Measurements from ENCODE around the gene KRTAP10-2. TPM values are rescaled to one million over a fixed set of nuclear protein-coding genes. Genes with fewer than 3 reads are reported as not detected.

Gene KRTAP10-2
- total and polyA plus RNA-seq, 2 of the 4 experiments (the other 2 are of a cell fraction): not detected

GRCh38 chr21:44556879-44557278 is 5.6 kb upstream of the KRTAP10-2 start:
- Histone ChIP-seq H3K27ac (ENCODE audit: insufficient read depth, low read length) (no peak overlapping the region), H4K20me1 (ENCODE audit: insufficient read depth, low read length) (no peaks in the 10 kb centered on the region), H3K4me3 (ENCODE audit: insufficient read depth, low read depth, low read length) (no peak overlapping the region), H2AFZ (replicated peaks; ENCODE audit: low read length, poor library complexity) (no peak overlapping the region), H3K4ac (ENCODE audit: low read depth, low read length) (no peak overlapping the region), H3K4me2 (ENCODE audit: low read depth, low read length) (no peak overlapping the region), H2AK5ac (ENCODE audit: low read depth, low read length) (no peak overlapping the region), H3K14ac (replicated peaks; ENCODE audit: low read depth, low read length) (no peak overlapping the region), H2BK15ac (ENCODE audit: low read depth, low read length) (no peak overlapping the region), H3K4me1 (ENCODE audit: control insufficient read depth, insufficient read depth, low read length) (no peaks in the 10 kb centered on the region), H4K5ac (ENCODE audit: low read depth, low read length) (no peak overlapping the region), H3K36me3 (ENCODE audit: control insufficient read depth, insufficient read depth, low read length) (no peaks in the 10 kb centered on the region), H2BK20ac (ENCODE audit: low read depth, low read length) (no peak overlapping the region), H3K79me1 (ENCODE audit: low read depth in 1 of 2, low read length in 2 of 2) (no peaks in the 10 kb centered on the region), H3K27me3 (ENCODE audit: control insufficient read depth, insufficient read depth, low read length) (peaks cover 17% of the 10 kb centered on the region), H3K9ac (ENCODE audit: low read depth, low read length) (no peak overlapping the region), H3K56ac (ENCODE audit: extremely low read depth, insufficient read depth, low read length) (no peak overlapping the region), H3K9me3 (ENCODE audit: control insufficient read depth, insufficient read depth, low read length) (no peaks in the 10 kb centered on the region), H3K18ac (ENCODE audit: low read depth, low read length) (no peak overlapping the region), H3K23ac (ENCODE audit: low read depth, low read length) (no peak overlapping the region), H2BK5ac (ENCODE audit: low read depth, low read length, poor library complexity, severe bottlenecking) (no peak overlapping the region), H4K91ac (ENCODE audit: insufficient read depth, low read depth, low read length) (no peak overlapping the region), H3K9me1 (ENCODE audit: insufficient read depth, low read length) (no peaks in the 10 kb centered on the region), H2BK120ac (ENCODE audit: low read depth, low read length) (no peak overlapping the region), H4K8ac (ENCODE audit: low read depth in 2 of 2, low read length in 2 of 2) (no peak overlapping the region), H2AK9ac (replicated peaks; ENCODE audit: low read depth, low read length, poor library complexity) (no peak overlapping the region)
- intact Hi-C loops (cut with micrococcal nuclease) (no loop called here), in situ Hi-C loops (cut with MboI; ENCODE audit: low sequenced_read_pairs) (no loop called here), dilution Hi-C loops (cut with HindIII; ENCODE audit: low sequenced_read_pairs, unreplicated experiment) (no loop called here)
- 92% methylated on average over 2 of the region's 9 CpGs; no CpG with 5 or more reads in 1 of the 2 experiments for WGBS, 2 experiments (ENCODE audit: extremely low coverage in 2 of 2, insufficient read length in 1 of 2)
- TF ChIP-seq SMC3 (IDR thresholded peaks at IDR 0.05; ENCODE audit: low read depth, low read length) (no peak), RAD21 (IDR thresholded peaks at IDR 0.05; ENCODE audit: low read length) (no peak), NFE2L2 (IDR thresholded peaks at IDR 0.05; ENCODE audit: low read depth, low read length) (no peak), USF2 (IDR thresholded peaks at IDR 0.05; ENCODE audit: low read depth, low read length) (no peak), CEBPB (IDR thresholded peaks at IDR 0.05; ENCODE audit: low read depth, low read length) (no peak)
- ATAC-seq (ENCODE audit: low read depth): no peak
- CTCF ChIA-PET: no interaction called here
- POLR2A ChIA-PET (ENCODE audit: unreplicated experiment): no interaction called here
- BruUV-seq (replicated peaks): no TSS peak
- no peak for DNase-seq

All from IMR-90 (cell line).